Stimulated activated CD4-positive, alpha-beta T cell treated with anti-CD3 and anti-CD28 coated beads, Interleukin-1b, Interleukin-23, amount 100 ng/mL, for 48 hours (primary cell): ENCODE results near the gene SIRT6.
"Not testable (repeated sequence)": the region's sequence is repeated elsewhere in the genome, so short reads cannot be mapped to it uniquely, and the experiment has no call there.

Experiments used
- DNase-seq: peaks from one replicate; pipeline ENCODE4 v3.0.0-alpha.2; 2020

SIRT6 gene

DNA sequence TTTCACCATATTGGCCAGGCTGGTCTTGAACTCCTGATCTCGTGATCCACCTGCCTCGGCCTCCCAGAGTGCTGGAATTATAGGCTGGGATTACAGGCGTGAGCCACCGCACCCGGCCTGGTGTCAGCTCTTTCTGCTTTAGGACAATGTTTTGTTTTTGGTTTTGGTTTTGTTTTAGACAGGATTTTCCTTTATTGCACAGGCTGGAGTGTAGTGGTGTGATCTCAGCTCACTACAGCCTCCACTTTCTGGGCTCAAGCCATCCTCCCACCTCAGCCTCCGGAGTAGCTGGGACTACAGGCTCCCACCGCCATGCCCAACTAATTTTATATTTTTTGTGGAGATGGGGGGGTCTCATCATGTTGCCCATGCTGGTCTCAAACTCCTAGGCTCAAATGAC is 53.3 kb downstream of the SIRT6 start:
- not testable (repeated sequence) for DNase-seq

DNA sequence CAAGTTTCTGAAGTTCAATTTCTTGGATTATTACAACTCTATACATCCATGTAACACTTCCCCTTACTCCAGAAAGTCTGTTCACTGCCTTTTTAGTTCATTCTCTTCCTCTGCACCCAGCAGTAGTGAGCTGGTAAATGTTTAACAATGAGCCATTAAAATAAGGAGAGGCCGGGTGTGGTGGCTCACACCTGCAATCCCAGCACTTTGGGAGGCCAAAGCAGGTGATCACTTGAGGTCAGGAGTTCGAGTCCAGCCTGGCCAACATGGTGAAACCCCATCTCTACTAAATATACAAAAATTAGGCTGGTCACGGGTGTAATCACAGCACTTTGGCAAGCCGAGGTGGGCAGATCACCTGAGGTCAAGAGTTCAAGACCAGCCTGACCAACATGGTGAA is 55.0 kb downstream of the SIRT6 start:
- DNase-seq: not testable (repeated sequence)

DNA sequence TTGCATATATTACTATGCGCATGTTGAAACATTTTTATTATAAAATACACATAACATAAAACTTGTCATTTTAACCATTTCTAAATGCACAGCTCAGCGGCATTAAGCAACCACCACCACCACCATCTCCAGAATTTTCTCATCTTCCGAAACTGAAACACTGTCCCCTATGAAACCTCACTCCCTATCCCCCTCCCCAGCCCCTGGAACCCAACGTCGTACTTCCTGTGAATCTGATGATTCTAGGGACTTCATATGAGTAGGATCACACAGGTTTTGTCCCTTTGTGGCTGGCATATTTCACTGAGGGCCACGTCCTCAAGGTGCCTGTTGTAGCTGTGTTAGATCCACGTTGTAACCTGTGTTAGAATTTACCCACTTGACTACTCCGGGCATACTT is 57.7 kb downstream of the SIRT6 start:
- DNase-seq: no peak
